Panc1 (cell line): ENCODE results near the gene TRIM41. TPM values are rescaled to one million over a fixed set of nuclear protein-coding genes. Genes with fewer than 3 reads are reported as not detected.

ENCODE experiments used
- ATAC-seq: fragments of 200-7000 bp; cut with Tn5 transposase; 2 replicates; pipeline ENCODE4 v1.9.1; 2020; ENCODE audit warnings: mild to moderate bottlenecking, moderate library complexity
- BruUV-seq: library from RNA; stranded (reverse); fragments of 400-500 nt; replicated peaks from 2 replicates; lab custom pipeline; 2021; lab: Mats Ljungman, UMichigan
- CTCF ChIA-PET: fragments of 300-600 bp; sonication (Branson Sonifier 250); formaldehyde crosslinking; loops from one replicate; lab custom pipeline; 2022; ENCODE audit warnings: antibody characterized with exemption; lab: Charles Lee
- POLR2A ChIA-PET: fragments of 300-600 bp; sonication (Branson Sonifier 250); formaldehyde crosslinking; loops from one replicate; lab custom pipeline; 2022; ENCODE audit warnings: antibody characterized with exemption; lab: Charles Lee
- DNase-seq: peaks from one replicate; pipeline ENCODE4 v3.0.0-alpha.2; 2010; ENCODE audit warnings: low read depth, low spot score
- H3K27ac ChIP-seq: 2 replicates; pipeline ENCODE4 v1.5.1; 2011; ENCODE audit warnings: mild to moderate bottlenecking, low read length, inconsistent platforms
- H3K27me3 ChIP-seq: fragments of 200-500 bp; sonication (Bioruptor generic); 2 replicates; pipeline ENCODE4 v1.6.0; 2014; ENCODE audit warnings: low read length, inconsistent platforms; ENCODE audit not compliant: control insufficient read depth, insufficient read depth
- H3K36me3 ChIP-seq: fragments of 200-500 bp; sonication (Bioruptor generic); 2 replicates; pipeline ENCODE4 v1.5.1; 2014; ENCODE audit warnings: inconsistent platforms, mild to moderate bottlenecking, low read length, moderate library complexity; ENCODE audit not compliant: control insufficient read depth, insufficient read depth
- H3K4me1 ChIP-seq: 2 replicates; pipeline ENCODE4 v1.5.1; 2011; ENCODE audit warnings: inconsistent platforms, mild to moderate bottlenecking, low read length, moderate library complexity; ENCODE audit not compliant: control insufficient read depth, insufficient read depth
- H3K4me3 ChIP-seq, 2 experiments: 2 replicates each; pipeline ENCODE4 v1.5.1; 2011 to 2012; ENCODE audit warnings: low read depth in 2 of 2, low read length in 2 of 2, mild to moderate bottlenecking in 2 of 2, inconsistent platforms in 1 of 2, moderate library complexity in 1 of 2
- H3K9me3 ChIP-seq: fragments of 200-500 bp; sonication (Bioruptor generic); 2 replicates; pipeline ENCODE4 v1.5.1; 2014; ENCODE audit warnings: low read depth, mild to moderate bottlenecking, inconsistent platforms, low read length, moderate library complexity; ENCODE audit not compliant: control insufficient read depth, insufficient read depth
- POLR2AphosphoS5 ChIP-seq: IDR thresholded peaks from 2 replicates; pipeline ENCODE4 v1.6.1; 2012; ENCODE audit warnings: mild to moderate bottlenecking, low read depth, low read length, moderate library complexity
- SIN3A ChIP-seq: IDR thresholded peaks from 2 replicates; pipeline ENCODE4 v1.6.1; 2012; ENCODE audit warnings: low read depth, mild to moderate bottlenecking, low read length, moderate library complexity, borderline replicate concordance; ENCODE audit not compliant: insufficient read depth
- TCF7L2 ChIP-seq: IDR thresholded peaks from 2 replicates; pipeline ENCODE4 v1.6.1; 2011; ENCODE audit warnings: mild to moderate bottlenecking, low read depth, low read length, inconsistent platforms
- in situ Hi-C: cut with HindIII; loops from 2 replicates; pipeline ENCODE4 v1.10.0; 2016; ENCODE audit warnings: low sequenced_read_pairs, low pct_unique_long_range_greater_than_20kb
- intact Hi-C: fragments of 100-400 bp; cut with micrococcal nuclease; formaldehyde crosslinking; loops from one replicate; pipeline ENCODE4 v1.10.0; 2022; ENCODE audit not compliant: unreplicated experiment
- total RNA-seq: library from RNA; stranded (reverse); gene quantifications from one replicate; pipeline ENCODE4 v1.2.1, GENCODE V29; 2021; ENCODE audit not compliant: unreplicated experiment
- TF ChIP-seq, protein P1 (sequence below): fragments of 450-650 bp; IDR thresholded peaks from 2 replicates; pipeline ENCODE4 v1.5.1; 2017; ENCODE audit warnings: mild to moderate bottlenecking
- TF ChIP-seq, protein P2 (sequence below), 2 experiments: IDR thresholded peaks; 2 replicates each; pipeline ENCODE4 v1.6.1; 2011 to 2012; ENCODE audit warnings: low read depth in 2 of 2, control low read depth in 1 of 2, low read length in 1 of 2, mild to moderate bottlenecking in 1 of 2, moderate library complexity in 1 of 2; ENCODE audit not compliant: insufficient read depth in 1 of 2

TRIM41 gene
- total RNA-seq, 1 experiment from 2014 or later = 58.3 TPM

DNA sequence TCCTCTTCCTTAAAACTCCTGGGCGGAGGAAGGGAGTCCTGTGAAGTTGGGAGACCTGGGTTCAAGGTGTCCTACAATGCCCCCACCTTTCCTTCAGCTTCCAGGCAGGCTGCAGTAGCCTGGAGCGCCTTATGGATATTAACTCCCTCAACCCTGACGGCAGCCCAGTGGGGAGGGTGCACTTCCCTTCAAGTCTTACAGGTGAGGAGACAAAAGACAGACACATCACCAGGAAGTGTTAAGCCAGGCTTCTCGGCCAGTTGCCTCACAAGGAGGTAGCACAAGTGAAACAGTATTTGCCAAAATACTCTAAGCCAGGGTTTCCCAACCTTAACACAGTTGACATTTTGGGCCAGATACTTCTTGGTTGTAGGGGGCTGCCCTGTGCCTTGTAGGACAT is 22.3 kb upstream of the TRIM41 start:
- TF ChIP-seq, protein P1, sequence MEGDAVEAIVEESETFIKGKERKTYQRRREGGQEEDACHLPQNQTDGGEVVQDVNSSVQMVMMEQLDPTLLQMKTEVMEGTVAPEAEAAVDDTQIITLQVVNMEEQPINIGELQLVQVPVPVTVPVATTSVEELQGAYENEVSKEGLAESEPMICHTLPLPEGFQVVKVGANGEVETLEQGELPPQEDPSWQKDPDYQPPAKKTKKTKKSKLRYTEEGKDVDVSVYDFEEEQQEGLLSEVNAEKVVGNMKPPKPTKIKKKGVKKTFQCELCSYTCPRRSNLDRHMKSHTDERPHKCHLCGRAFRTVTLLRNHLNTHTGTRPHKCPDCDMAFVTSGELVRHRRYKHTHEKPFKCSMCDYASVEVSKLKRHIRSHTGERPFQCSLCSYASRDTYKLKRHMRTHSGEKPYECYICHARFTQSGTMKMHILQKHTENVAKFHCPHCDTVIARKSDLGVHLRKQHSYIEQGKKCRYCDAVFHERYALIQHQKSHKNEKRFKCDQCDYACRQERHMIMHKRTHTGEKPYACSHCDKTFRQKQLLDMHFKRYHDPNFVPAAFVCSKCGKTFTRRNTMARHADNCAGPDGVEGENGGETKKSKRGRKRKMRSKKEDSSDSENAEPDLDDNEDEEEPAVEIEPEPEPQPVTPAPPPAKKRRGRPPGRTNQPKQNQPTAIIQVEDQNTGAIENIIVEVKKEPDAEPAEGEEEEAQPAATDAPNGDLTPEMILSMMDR = no peak
- no peak for TF ChIP-seq POLR2AphosphoS5
- no peak for TF ChIP-seq TCF7L2
- TF ChIP-seq, protein P2, sequence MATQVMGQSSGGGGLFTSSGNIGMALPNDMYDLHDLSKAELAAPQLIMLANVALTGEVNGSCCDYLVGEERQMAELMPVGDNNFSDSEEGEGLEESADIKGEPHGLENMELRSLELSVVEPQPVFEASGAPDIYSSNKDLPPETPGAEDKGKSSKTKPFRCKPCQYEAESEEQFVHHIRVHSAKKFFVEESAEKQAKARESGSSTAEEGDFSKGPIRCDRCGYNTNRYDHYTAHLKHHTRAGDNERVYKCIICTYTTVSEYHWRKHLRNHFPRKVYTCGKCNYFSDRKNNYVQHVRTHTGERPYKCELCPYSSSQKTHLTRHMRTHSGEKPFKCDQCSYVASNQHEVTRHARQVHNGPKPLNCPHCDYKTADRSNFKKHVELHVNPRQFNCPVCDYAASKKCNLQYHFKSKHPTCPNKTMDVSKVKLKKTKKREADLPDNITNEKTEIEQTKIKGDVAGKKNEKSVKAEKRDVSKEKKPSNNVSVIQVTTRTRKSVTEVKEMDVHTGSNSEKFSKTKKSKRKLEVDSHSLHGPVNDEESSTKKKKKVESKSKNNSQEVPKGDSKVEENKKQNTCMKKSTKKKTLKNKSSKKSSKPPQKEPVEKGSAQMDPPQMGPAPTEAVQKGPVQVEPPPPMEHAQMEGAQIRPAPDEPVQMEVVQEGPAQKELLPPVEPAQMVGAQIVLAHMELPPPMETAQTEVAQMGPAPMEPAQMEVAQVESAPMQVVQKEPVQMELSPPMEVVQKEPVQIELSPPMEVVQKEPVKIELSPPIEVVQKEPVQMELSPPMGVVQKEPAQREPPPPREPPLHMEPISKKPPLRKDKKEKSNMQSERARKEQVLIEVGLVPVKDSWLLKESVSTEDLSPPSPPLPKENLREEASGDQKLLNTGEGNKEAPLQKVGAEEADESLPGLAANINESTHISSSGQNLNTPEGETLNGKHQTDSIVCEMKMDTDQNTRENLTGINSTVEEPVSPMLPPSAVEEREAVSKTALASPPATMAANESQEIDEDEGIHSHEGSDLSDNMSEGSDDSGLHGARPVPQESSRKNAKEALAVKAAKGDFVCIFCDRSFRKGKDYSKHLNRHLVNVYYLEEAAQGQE (IDR thresholded peaks at IDR 0.05; ENCODE audit: insufficient read depth in 1 of 2, low read depth in 2 of 2, low read length in 1 of 2) = no peak
- TF ChIP-seq SIN3A = no peak
- H3K4me1 ChIP-seq = peaks cover 19% of the 10 kb centered on the region
- CTCF ChIA-PET = no interaction called here
- no TSS peak for BruUV-seq
- no peak for ATAC-seq
- H3K4me3 ChIP-seq = no peak overlapping the region
- no peak overlapping the region for H3K27ac ChIP-seq
- intact Hi-C loops (no loop called here), in situ Hi-C loops (no loop called here)
- no peak for DNase-seq
- no peaks in the 10 kb centered on the region for H3K36me3 ChIP-seq
- no peaks in the 10 kb centered on the region for H3K27me3 ChIP-seq
- H3K9me3 ChIP-seq = no peaks in the 10 kb centered on the region
- POLR2A ChIA-PET = no interaction called here

DNA sequence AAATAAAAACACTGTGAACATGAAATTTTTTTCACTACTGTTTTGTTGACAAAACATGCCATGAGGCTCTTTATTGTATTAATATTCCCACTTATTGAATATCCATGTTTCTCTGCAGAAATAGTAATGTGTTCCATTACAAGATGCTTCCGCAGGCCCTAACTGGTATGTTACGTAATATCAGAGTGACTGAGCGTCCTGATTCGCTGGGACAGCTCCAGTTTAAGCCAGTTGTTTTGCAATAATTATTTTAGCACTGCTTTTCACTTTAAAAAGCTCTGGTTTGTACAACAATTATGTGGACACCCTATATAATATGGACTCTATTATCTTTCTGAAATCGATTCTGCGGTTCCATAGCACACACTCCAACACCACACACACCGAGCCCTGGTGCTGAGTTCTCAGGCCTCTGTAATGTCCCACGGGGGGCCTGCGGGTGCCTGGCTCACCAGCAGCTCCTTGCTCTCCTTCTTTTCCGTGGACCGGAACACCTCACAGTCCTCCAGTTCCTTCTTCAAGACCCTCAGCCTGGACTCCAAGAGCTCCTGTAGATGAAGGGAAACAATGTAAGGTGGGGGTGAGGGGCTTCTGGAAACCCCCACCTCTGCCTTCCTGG is 19.9 kb upstream of the TRIM41 start:
- DNase-seq (no peak), ATAC-seq (no peak)
- intact Hi-C loops = no loop called here
- CTCF ChIA-PET = no interaction called here
- Histone ChIP-seq H3K36me3 (no peaks in the 10 kb centered on the region), H3K4me1 (peaks cover 19% of the 10 kb centered on the region), H3K9me3 (no peaks in the 10 kb centered on the region), H3K27ac (peak overlapping the region; percentile 72), H3K4me3 (peak overlapping the region; percentile 52 to 78), H3K27me3 (no peaks in the 10 kb centered on the region)
- in situ Hi-C loops = no loop called here
- POLR2A ChIA-PET = interaction anchor here (0.7 kb wide), 1 partner anchor 462 kb away, joined by 3 read pairs; no protein-coding TSS in a partner anchor
- TF ChIP-seq TCF7L2 = no peak
- TF ChIP-seq, protein P1 = no peak
- TF ChIP-seq POLR2AphosphoS5 = no peak
- TF ChIP-seq, protein P2 (IDR thresholded peaks at IDR 0.05; ENCODE audit: insufficient read depth in 1 of 2, low read depth in 2 of 2, low read length in 1 of 2) = no peak
- no peak for TF ChIP-seq SIN3A
- no TSS peak for BruUV-seq
